ENCODE data around the gene NUP98. TPM values are rescaled to one million over a fixed set of nuclear protein-coding genes. Genes with fewer than 3 reads are reported as not detected.
"Not testable (repeated sequence)": the region's sequence is repeated elsewhere in the genome, so short reads cannot be mapped to it uniquely, and the experiment has no call there.

Gene NUP98
- polyA plus RNA-seq, 3 donors = 19.6 to 76.2 (median 28.5) TPM

DNA sequence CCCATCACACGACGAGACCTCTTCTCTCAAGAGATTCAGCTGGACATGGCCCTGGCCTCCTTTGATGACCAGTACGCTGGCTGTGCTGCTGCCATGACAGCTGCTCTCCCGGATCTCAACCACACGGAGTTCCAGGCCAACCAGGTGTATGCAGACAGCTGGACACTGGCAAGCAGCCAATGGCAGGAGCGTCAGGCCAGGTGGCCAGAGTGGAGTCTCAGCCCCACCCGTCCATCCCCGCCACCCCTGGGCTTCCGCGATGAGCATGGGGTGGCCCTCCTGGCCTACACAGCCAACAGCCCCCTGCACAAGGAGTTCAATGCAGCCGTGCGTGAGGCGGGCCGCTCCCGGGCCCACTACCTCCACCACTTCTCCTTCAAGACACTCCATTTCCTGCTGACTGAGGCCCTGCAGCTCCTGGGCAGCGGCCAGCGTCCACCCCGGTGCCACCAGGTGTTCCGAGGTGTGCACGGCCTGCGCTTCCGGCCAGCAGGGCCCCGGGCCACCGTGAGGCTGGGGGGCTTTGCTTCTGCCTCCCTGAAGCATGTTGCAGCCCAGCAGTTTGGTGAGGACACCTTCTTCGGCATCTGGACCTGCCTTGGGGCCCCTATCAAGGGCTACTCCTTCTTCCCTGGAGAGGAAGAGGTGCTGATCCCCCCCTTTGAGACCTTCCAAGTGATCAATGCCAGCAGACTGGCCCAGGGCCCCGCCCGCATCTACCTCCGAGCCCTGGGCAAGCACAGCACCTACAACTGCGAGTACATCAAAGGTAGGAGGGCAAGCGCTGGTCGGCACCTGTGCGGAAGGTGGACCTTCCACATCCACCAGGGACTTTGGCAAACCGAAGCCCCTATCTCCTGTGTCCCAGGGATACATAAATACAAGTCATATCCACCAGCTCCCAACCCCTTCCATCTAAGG, 137.5 kb downstream of the NUP98 start:
- Mint-ChIP-seq H3K27me3 (ENCODE audit: low read depth in 3 of 3) (peaks cover 4 to 12% (median 10%) of the 10 kb centered on the region in 3 donors), H3K4me1 (no peaks in the 10 kb centered on the region), H3K4me3 (no peak overlapping the region), H3K27ac (no peak overlapping the region), H3K9me3 (no peaks in the 10 kb centered on the region), H3K36me3 (peaks cover 11 to 12% of the 10 kb centered on the region in 2 donors)
- H3K27ac ChIP-seq (ENCODE audit: low read depth in 1 of 2, low read length in 2 of 2) = no peak overlapping the region
- DNase-seq = no peak
- H3K27me3 ChIP-seq (ENCODE audit: control insufficient read depth in 2 of 2, insufficient read depth in 2 of 2, low read length in 2 of 2) = peaks cover 0 to 3% of the 10 kb centered on the region in 2 donors
- WGBS (ENCODE audit: insufficient coverage) = 93% methylated on average over 23 of the region's 33 CpGs
- no peaks in the 10 kb centered on the region for H4K20me1 ChIP-seq (ENCODE audit: insufficient read depth, low read length)
- TF ChIP-seq, protein P1, sequence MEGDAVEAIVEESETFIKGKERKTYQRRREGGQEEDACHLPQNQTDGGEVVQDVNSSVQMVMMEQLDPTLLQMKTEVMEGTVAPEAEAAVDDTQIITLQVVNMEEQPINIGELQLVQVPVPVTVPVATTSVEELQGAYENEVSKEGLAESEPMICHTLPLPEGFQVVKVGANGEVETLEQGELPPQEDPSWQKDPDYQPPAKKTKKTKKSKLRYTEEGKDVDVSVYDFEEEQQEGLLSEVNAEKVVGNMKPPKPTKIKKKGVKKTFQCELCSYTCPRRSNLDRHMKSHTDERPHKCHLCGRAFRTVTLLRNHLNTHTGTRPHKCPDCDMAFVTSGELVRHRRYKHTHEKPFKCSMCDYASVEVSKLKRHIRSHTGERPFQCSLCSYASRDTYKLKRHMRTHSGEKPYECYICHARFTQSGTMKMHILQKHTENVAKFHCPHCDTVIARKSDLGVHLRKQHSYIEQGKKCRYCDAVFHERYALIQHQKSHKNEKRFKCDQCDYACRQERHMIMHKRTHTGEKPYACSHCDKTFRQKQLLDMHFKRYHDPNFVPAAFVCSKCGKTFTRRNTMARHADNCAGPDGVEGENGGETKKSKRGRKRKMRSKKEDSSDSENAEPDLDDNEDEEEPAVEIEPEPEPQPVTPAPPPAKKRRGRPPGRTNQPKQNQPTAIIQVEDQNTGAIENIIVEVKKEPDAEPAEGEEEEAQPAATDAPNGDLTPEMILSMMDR (IDR thresholded peaks at IDR 0.05) = no peak
- no peaks in the 10 kb centered on the region for H3K4me1 ChIP-seq (ENCODE audit: control insufficient read depth in 1 of 2, insufficient read depth in 2 of 2, low read length in 2 of 2)
- intact Hi-C loops (cut with micrococcal nuclease) = no loop called here
- H3K9ac ChIP-seq (ENCODE audit: insufficient read depth, low read length, poor library complexity, severe bottlenecking) = no peak overlapping the region
- no peak overlapping the region for H3K4me2 ChIP-seq (replicated peaks; ENCODE audit: extremely low read depth, low read length, poor library complexity, severe bottlenecking)
- H3K9me3 ChIP-seq (replicated peaks in 1 of 2; ENCODE audit: control insufficient read depth in 1 of 2, insufficient read depth in 1 of 2, low read length in 2 of 2) = no peaks in the 10 kb centered on the region
- no peak overlapping the region for H2AFZ ChIP-seq (ENCODE audit: insufficient read depth, low read depth, low read length, poor library complexity, severe bottlenecking)
- no peaks in the 10 kb centered on the region for H3K79me2 ChIP-seq (ENCODE audit: insufficient read depth, low read length)
- H3K36me3 ChIP-seq (replicated peaks in 1 of 2; ENCODE audit: control insufficient read depth in 1 of 2, insufficient read depth in 2 of 2, low read length in 2 of 2) = peaks cover 6 to 11% of the 10 kb centered on the region in 2 donors
- no peak overlapping the region for H3K4me3 ChIP-seq (replicated peaks in 1 of 3; ENCODE audit: low read depth in 2 of 3, low read length in 3 of 3)

DNA sequence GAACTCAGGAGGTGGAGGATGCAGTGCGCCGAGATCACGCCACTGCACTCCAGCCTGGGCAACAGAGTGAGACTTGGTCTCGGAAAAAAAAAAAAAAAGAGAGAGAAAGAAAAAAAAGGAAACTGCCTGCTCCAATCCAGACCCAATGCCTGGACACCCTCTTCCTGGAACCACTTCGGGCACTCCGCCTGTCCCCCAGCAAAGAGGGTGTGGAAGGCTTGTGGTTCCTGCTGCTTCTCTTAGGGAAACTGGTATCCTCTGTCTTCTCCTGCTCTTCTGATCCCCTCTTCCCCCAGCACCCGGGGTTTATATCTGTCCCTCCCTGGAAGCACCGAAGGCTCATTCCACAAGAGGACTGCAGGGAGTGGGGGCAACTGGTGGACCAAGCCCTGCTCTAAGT, 139.1 kb downstream of the NUP98 start:
- H3K27me3 ChIP-seq (ENCODE audit: control insufficient read depth in 2 of 2, insufficient read depth in 2 of 2, low read length in 2 of 2) = peaks cover 2 to 6% of the 10 kb centered on the region in 2 donors
- no peaks in the 10 kb centered on the region for H4K20me1 ChIP-seq (ENCODE audit: insufficient read depth, low read length)
- H3K9me3 Mint-ChIP-seq = no peaks in the 10 kb centered on the region
- 88% methylated on average over 1 of the region's 8 CpGs for WGBS (ENCODE audit: insufficient coverage)
- no peak overlapping the region for H3K4me3 Mint-ChIP-seq
- H3K4me2 ChIP-seq (replicated peaks; ENCODE audit: extremely low read depth, low read length, poor library complexity, severe bottlenecking) = no peak overlapping the region
- H3K4me1 ChIP-seq (ENCODE audit: control insufficient read depth in 1 of 2, insufficient read depth in 2 of 2, low read length in 2 of 2) = no peaks in the 10 kb centered on the region
- no peak overlapping the region for H3K27ac ChIP-seq (ENCODE audit: low read depth in 1 of 2, low read length in 2 of 2)
- no peak overlapping the region for H3K27ac Mint-ChIP-seq
- H3K36me3 ChIP-seq (replicated peaks in 1 of 2; ENCODE audit: control insufficient read depth in 1 of 2, insufficient read depth in 2 of 2, low read length in 2 of 2) = no peaks in the 10 kb centered on the region
- peaks cover 4 to 10% (median 10%) of the 10 kb centered on the region in 3 donors for H3K27me3 Mint-ChIP-seq (ENCODE audit: low read depth in 3 of 3)
- H3K4me1 Mint-ChIP-seq = no peaks in the 10 kb centered on the region
- no peak for DNase-seq
- no peak overlapping the region for H2AFZ ChIP-seq (ENCODE audit: insufficient read depth, low read depth, low read length, poor library complexity, severe bottlenecking)
- no peaks in the 10 kb centered on the region for H3K79me2 ChIP-seq (ENCODE audit: insufficient read depth, low read length)
- H3K36me3 Mint-ChIP-seq = no peaks in the 10 kb centered on the region
- TF ChIP-seq, protein P1 (IDR thresholded peaks at IDR 0.05) = no peak
- no peak overlapping the region for H3K9ac ChIP-seq (ENCODE audit: insufficient read depth, low read length, poor library complexity, severe bottlenecking)
- intact Hi-C loops (cut with micrococcal nuclease) = no loop called here
- H3K4me3 ChIP-seq (replicated peaks in 1 of 3; ENCODE audit: low read depth in 2 of 3, low read length in 3 of 3) = no peak overlapping the region
- H3K9me3 ChIP-seq (replicated peaks in 1 of 2; ENCODE audit: control insufficient read depth in 1 of 2, insufficient read depth in 1 of 2, low read length in 2 of 2) = no peaks in the 10 kb centered on the region

DNA sequence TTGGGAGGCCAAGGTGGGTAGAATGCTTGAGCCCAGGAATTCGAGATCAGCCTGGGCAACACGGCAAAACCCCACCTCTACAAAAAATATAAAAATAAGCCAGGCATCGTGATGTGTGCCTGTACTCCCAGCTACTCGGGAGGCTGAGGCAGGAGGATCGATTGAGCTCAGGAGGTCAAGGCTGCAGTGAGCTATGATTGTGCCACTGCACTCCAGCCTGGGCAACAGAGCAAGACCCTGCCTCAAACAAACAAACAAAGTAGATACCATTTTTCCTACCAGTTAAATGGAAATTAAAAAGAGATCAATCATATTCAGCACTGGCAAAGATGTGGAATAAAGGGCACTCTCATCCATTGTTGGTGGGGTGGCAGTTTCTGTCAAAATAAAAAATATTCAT, 140.0 kb downstream of the NUP98 start:
- H2AFZ ChIP-seq (ENCODE audit: insufficient read depth, low read depth, low read length, poor library complexity, severe bottlenecking); H3K36me3 Mint-ChIP-seq; H3K9ac ChIP-seq (ENCODE audit: insufficient read depth, low read length, poor library complexity, severe bottlenecking); H4K20me1 ChIP-seq (ENCODE audit: insufficient read depth, low read length); H3K36me3 ChIP-seq (replicated peaks in 1 of 2; ENCODE audit: control insufficient read depth in 1 of 2, insufficient read depth in 2 of 2, low read length in 2 of 2); H3K4me3 ChIP-seq (replicated peaks in 1 of 3; ENCODE audit: low read depth in 2 of 3, low read length in 3 of 3); H3K4me1 Mint-ChIP-seq; H3K79me2 ChIP-seq (ENCODE audit: insufficient read depth, low read length); H3K27ac Mint-ChIP-seq; H3K27me3 ChIP-seq (ENCODE audit: control insufficient read depth in 2 of 2, insufficient read depth in 2 of 2, low read length in 2 of 2); intact Hi-C loops (cut with micrococcal nuclease); DNase-seq; H3K4me1 ChIP-seq (ENCODE audit: control insufficient read depth in 1 of 2, insufficient read depth in 2 of 2, low read length in 2 of 2); H3K4me2 ChIP-seq (replicated peaks; ENCODE audit: extremely low read depth, low read length, poor library complexity, severe bottlenecking); H3K9me3 Mint-ChIP-seq; H3K27ac ChIP-seq (ENCODE audit: low read depth in 1 of 2, low read length in 2 of 2); H3K9me3 ChIP-seq (replicated peaks in 1 of 2; ENCODE audit: control insufficient read depth in 1 of 2, insufficient read depth in 1 of 2, low read length in 2 of 2); H3K4me3 Mint-ChIP-seq: not testable (repeated sequence)
- peaks cover 4 to 10% (median 10%) of the 10 kb centered on the region in 3 donors for H3K27me3 Mint-ChIP-seq (ENCODE audit: low read depth in 3 of 3)
- WGBS (ENCODE audit: insufficient coverage) = 100% methylated on average over 3 of the region's 5 CpGs

All from CD14-positive monocyte (primary cell).